HL-60 (cell line): ENCODE measurements around the gene CCDC184.

ENCODE experiments used
- DNase-seq, 2 experiments: peaks; one replicate each; pipeline ENCODE4 v3.0.0-alpha.2; 2010 to 2020; ENCODE audit warnings: low read depth in 1 of 2, low spot score in 1 of 2
- H3K27ac ChIP-seq: fragments of 250-450 bp; sonication (Bioruptor Pico); replicated peaks from 2 replicates; pipeline ENCODE4 v1.5.1; 2020; ENCODE audit warnings: mild to moderate bottlenecking, moderate library complexity
- H3K27me3 ChIP-seq: fragments of 250-450 bp; sonication (Bioruptor Pico); 2 replicates; pipeline ENCODE4 v1.5.1; 2021; ENCODE audit warnings: mild to moderate bottlenecking, moderate library complexity; ENCODE audit not compliant: insufficient read depth, poor library complexity, severe bottlenecking
- H3K4me3 ChIP-seq: replicated peaks from 2 replicates; pipeline ENCODE4 v1.5.1; 2011; ENCODE audit warnings: mild to moderate bottlenecking, control low read depth, low read length; ENCODE audit not compliant: insufficient read depth
- CTCF ChIP-seq: IDR thresholded peaks from one replicate; pipeline ENCODE4 v1.5.1; 2011; ENCODE audit warnings: low read length, control low read depth, inconsistent platforms; ENCODE audit not compliant: insufficient read depth
- GABPA ChIP-seq: IDR thresholded peaks from 2 replicates; pipeline ENCODE4 v1.6.1; 2012; ENCODE audit warnings: low read depth
- POLR2AphosphoS5 ChIP-seq: IDR thresholded peaks from 2 replicates; pipeline ENCODE4 v1.6.1; 2012; ENCODE audit warnings: low read depth
- REST ChIP-seq: IDR thresholded peaks from 2 replicates; pipeline ENCODE4 v1.6.1; 2012; ENCODE audit warnings: low read depth; ENCODE audit not compliant: insufficient replicate concordance
- SPI1 ChIP-seq: IDR thresholded peaks from 2 replicates; pipeline ENCODE4 v1.6.1; 2012; ENCODE audit warnings: low read depth, mild to moderate bottlenecking, borderline replicate concordance

The CCDC184 gene

GRCh38 chr12:48182631-48183030 lies 813 bp upstream of the CCDC184 start:
- TF ChIP-seq REST (no peak), POLR2AphosphoS5 (no peak), GABPA (no peak), CTCF (no peak), SPI1 (no peak)

GRCh38 chr12:48183876-48184548 lies 568 bp downstream of the CCDC184 start:
- DNase-seq: no peak
- Histone ChIP-seq H3K4me3 (peak overlapping the region; percentile 45), H3K27ac (no peak overlapping the region), H3K27me3 (peaks cover 35% of the 10 kb centered on the region)
- TF ChIP-seq SPI1 (no peak), REST (no peak), CTCF (no peak), POLR2AphosphoS5 (no peak)

More at GRCh38 chr12:48182631-48183030, 813 bp upstream of the CCDC184 start:
- Histone ChIP-seq H3K27ac (no peak overlapping the region), H3K4me3 (peak overlapping the region; percentile 45), H3K27me3 (peaks cover 34% of the 10 kb centered on the region)
- no peak for DNase-seq

- no peak for DNase-seq
- no peak for TF ChIP-seq GABPA
- Histone ChIP-seq H3K4me3 (no peak overlapping the region), H3K27ac (no peak overlapping the region), H3K27me3 (peaks cover 35% of the 10 kb centered on the region)
Measured at GRCh38 chr12:48184549-48184922, 1.1 kb downstream of the CCDC184 start.

GRCh38 chr12:48185181-48185919 lies 1.9 kb downstream of the CCDC184 start:
- TF ChIP-seq POLR2AphosphoS5 (no peak), GABPA (no peak), SPI1 (no peak; the same call in 1 of the 2 replicates), CTCF (no peak), REST (no peak)
- no peak overlapping the region for H3K4me3 ChIP-seq
- H3K27me3 ChIP-seq: peaks cover 35% of the 10 kb centered on the region
- H3K27ac ChIP-seq: no peak overlapping the region
- no peak for DNase-seq
